Measurements from ENCODE around the gene EPHA4.

EPHA4 gene

GRCh38 chr2:221420245-221420644, 151.9 kb downstream of the EPHA4 start:
- FAIRE-seq (no peak), DNase-seq (ENCODE audit: insufficient read length, low spot score) (no peak)
- no peak for TF ChIP-seq PAX5 (IDR thresholded peaks at IDR 0.05; ENCODE audit: insufficient read depth, low read length, severe bottlenecking)
- no peak for TF ChIP-seq POU2F2 (IDR thresholded peaks at IDR 0.05; ENCODE audit: low read depth, low read length)
- no peak for TF ChIP-seq POLR2AphosphoS5 (IDR thresholded peaks at IDR 0.05; ENCODE audit: low read depth, low read length)
- TF ChIP-seq POLR2A (IDR thresholded peaks at IDR 0.05; ENCODE audit: low read depth, low read length) = no peak
- no peak for TF ChIP-seq TAF1 (IDR thresholded peaks at IDR 0.05; ENCODE audit: low read depth, low read length)
- TF ChIP-seq SPI1 (IDR thresholded peaks at IDR 0.05; ENCODE audit: low read depth, low read length) = no peak

GRCh38 chr2:221415789-221416188, 156.3 kb downstream of the EPHA4 start:
- FAIRE-seq (no peak), DNase-seq (ENCODE audit: insufficient read length, low spot score) (no peak)
- peak; percentile 61 for TF ChIP-seq SPI1 (IDR thresholded peaks at IDR 0.05; ENCODE audit: low read depth, low read length)
- no peak for TF ChIP-seq POU2F2 (IDR thresholded peaks at IDR 0.05; ENCODE audit: low read depth, low read length)

GRCh38 chr2:221412978-221413377, 159.1 kb downstream of the EPHA4 start:
- no peak for FAIRE-seq
- TF ChIP-seq POLR2AphosphoS5 (IDR thresholded peaks at IDR 0.05; ENCODE audit: low read depth, low read length) (no peak), SPI1 (IDR thresholded peaks at IDR 0.05; ENCODE audit: low read depth, low read length) (no peak), POU2F2 (IDR thresholded peaks at IDR 0.05; ENCODE audit: low read depth, low read length) (no peak), PAX5 (IDR thresholded peaks at IDR 0.05; ENCODE audit: insufficient read depth, low read length, severe bottlenecking) (no peak), TAF1 (IDR thresholded peaks at IDR 0.05; ENCODE audit: low read depth, low read length) (no peak), POLR2A (IDR thresholded peaks at IDR 0.05; ENCODE audit: low read depth, low read length) (no peak)
- DNase-seq (ENCODE audit: insufficient read length, low spot score) = no peak

- FAIRE-seq (no peak), DNase-seq (ENCODE audit: insufficient read length, low spot score) (no peak)
- TF ChIP-seq TAF1 (IDR thresholded peaks at IDR 0.05; ENCODE audit: low read depth, low read length) = no peak
These were observed 161.6 kb downstream of the EPHA4 start for GRCh38 chr2:221410487-221410886.

- no peak for TF ChIP-seq POLR2AphosphoS5 (IDR thresholded peaks at IDR 0.05; ENCODE audit: low read depth, low read length)
- TF ChIP-seq SPI1 (IDR thresholded peaks at IDR 0.05; ENCODE audit: low read depth, low read length) = no peak
- TF ChIP-seq POU2F2 (IDR thresholded peaks at IDR 0.05; ENCODE audit: low read depth, low read length) = no peak
- TF ChIP-seq POLR2A (IDR thresholded peaks at IDR 0.05; ENCODE audit: low read depth, low read length) = no peak
- no peak for TF ChIP-seq TAF1 (IDR thresholded peaks at IDR 0.05; ENCODE audit: low read depth, low read length)
- TF ChIP-seq PAX5 (IDR thresholded peaks at IDR 0.05; ENCODE audit: insufficient read depth, low read length, severe bottlenecking) = no peak
- DNase-seq (ENCODE audit: insufficient read length, low spot score) (no peak), FAIRE-seq (no peak)
These were observed 164.3 kb downstream of the EPHA4 start for GRCh38 chr2:221407765-221408164.

GRCh38 chr2:221405521-221405920, 166.6 kb downstream of the EPHA4 start:
- no peak for DNase-seq (ENCODE audit: insufficient read length, low spot score)
- no peak for FAIRE-seq
- TF ChIP-seq POLR2A (IDR thresholded peaks at IDR 0.05; ENCODE audit: low read depth, low read length) = no peak
- no peak for TF ChIP-seq TAF1 (IDR thresholded peaks at IDR 0.05; ENCODE audit: low read depth, low read length)

- FAIRE-seq (no peak), DNase-seq (ENCODE audit: insufficient read length, low spot score) (no peak)
- TF ChIP-seq SPI1 (IDR thresholded peaks at IDR 0.05; ENCODE audit: low read depth, low read length) = no peak
- TF ChIP-seq POU2F2 (IDR thresholded peaks at IDR 0.05; ENCODE audit: low read depth, low read length) = no peak
- no peak for TF ChIP-seq TAF1 (IDR thresholded peaks at IDR 0.05; ENCODE audit: low read depth, low read length)
- TF ChIP-seq POLR2A (IDR thresholded peaks at IDR 0.05; ENCODE audit: low read depth, low read length) = no peak
- no peak for TF ChIP-seq PAX5 (IDR thresholded peaks at IDR 0.05; ENCODE audit: insufficient read depth, low read length, severe bottlenecking)
- no peak for TF ChIP-seq POLR2AphosphoS5 (IDR thresholded peaks at IDR 0.05; ENCODE audit: low read depth, low read length)
These were observed 170.0 kb downstream of the EPHA4 start for GRCh38 chr2:221402072-221402471.

- TF ChIP-seq POLR2AphosphoS5 (IDR thresholded peaks at IDR 0.05; ENCODE audit: low read depth, low read length) (no peak), PAX5 (IDR thresholded peaks at IDR 0.05; ENCODE audit: insufficient read depth, low read length, severe bottlenecking) (no peak), POLR2A (IDR thresholded peaks at IDR 0.05; ENCODE audit: low read depth, low read length) (no peak), POU2F2 (IDR thresholded peaks at IDR 0.05; ENCODE audit: low read depth, low read length) (no peak), SPI1 (IDR thresholded peaks at IDR 0.05; ENCODE audit: low read depth, low read length) (no peak), TAF1 (IDR thresholded peaks at IDR 0.05; ENCODE audit: low read depth, low read length) (no peak)
- DNase-seq (ENCODE audit: insufficient read length, low spot score) (no peak), FAIRE-seq (no peak)
These were observed 171.7 kb downstream of the EPHA4 start for GRCh38 chr2:221400411-221400810.

GRCh38 chr2:221399183-221399582, 172.9 kb downstream of the EPHA4 start:
- TF ChIP-seq PAX5 (IDR thresholded peaks at IDR 0.05; ENCODE audit: insufficient read depth, low read length, severe bottlenecking) (no peak), SPI1 (IDR thresholded peaks at IDR 0.05; ENCODE audit: low read depth, low read length) (no peak), TAF1 (IDR thresholded peaks at IDR 0.05; ENCODE audit: low read depth, low read length) (no peak), POLR2A (IDR thresholded peaks at IDR 0.05; ENCODE audit: low read depth, low read length) (no peak), POU2F2 (IDR thresholded peaks at IDR 0.05; ENCODE audit: low read depth, low read length) (no peak)
- DNase-seq (ENCODE audit: insufficient read length, low spot score) (no peak), FAIRE-seq (no peak)

GRCh38 chr2:221397187-221397586, 174.9 kb downstream of the EPHA4 start:
- TF ChIP-seq TAF1 (IDR thresholded peaks at IDR 0.05; ENCODE audit: low read depth, low read length) (no peak), POU2F2 (IDR thresholded peaks at IDR 0.05; ENCODE audit: low read depth, low read length) (no peak), POLR2AphosphoS5 (IDR thresholded peaks at IDR 0.05; ENCODE audit: low read depth, low read length) (no peak), PAX5 (IDR thresholded peaks at IDR 0.05; ENCODE audit: insufficient read depth, low read length, severe bottlenecking) (no peak), POLR2A (IDR thresholded peaks at IDR 0.05; ENCODE audit: low read depth, low read length) (no peak), SPI1 (IDR thresholded peaks at IDR 0.05; ENCODE audit: low read depth, low read length) (no peak)
- DNase-seq (ENCODE audit: insufficient read length, low spot score) (no peak), FAIRE-seq (no peak)
